IPS-15b (cell line): ENCODE data around the gene MAN2B2.

Experiments used
- H3K27me3 ChIP-seq: one replicate; pipeline ENCODE4 v1.6.1; 2013; ENCODE audit warnings: low read length; ENCODE audit not compliant: control insufficient read depth, insufficient read depth
- H3K36me3 ChIP-seq: one replicate; pipeline ENCODE4 v1.6.1; 2013; ENCODE audit warnings: low read length; ENCODE audit not compliant: control insufficient read depth, insufficient read depth
- H3K4me1 ChIP-seq: one replicate; pipeline ENCODE4 v1.6.1; 2013; ENCODE audit warnings: mild to moderate bottlenecking, low read length; ENCODE audit not compliant: control insufficient read depth, insufficient read depth
- H3K4me3 ChIP-seq: one replicate; pipeline ENCODE4 v1.5.1; 2013; ENCODE audit warnings: low read depth, low read length
- H3K9ac ChIP-seq: one replicate; pipeline ENCODE4 v1.6.1; 2013; ENCODE audit warnings: low read depth, mild to moderate bottlenecking, low read length
- H3K9me3 ChIP-seq: one replicate; pipeline ENCODE4 v1.6.1; 2013; ENCODE audit warnings: mild to moderate bottlenecking, low read length; ENCODE audit not compliant: control insufficient read depth, insufficient read depth

Gene MAN2B2

GRCh38 chr4:6548201-6548881 is 26.6 kb upstream of the MAN2B2 start:
- Histone ChIP-seq H3K9me3 (no peaks in the 10 kb centered on the region), H3K36me3 (no peaks in the 10 kb centered on the region), H3K27me3 (peaks cover 7% of the 10 kb centered on the region), H3K4me1 (peaks cover 2% of the 10 kb centered on the region), H3K9ac (no peak overlapping the region), H3K4me3 (no peak overlapping the region)

- Histone ChIP-seq H3K36me3 (no peaks in the 10 kb centered on the region), H3K9ac (no peak overlapping the region), H3K4me1 (peaks cover 2% of the 10 kb centered on the region), H3K27me3 (peaks cover 7% of the 10 kb centered on the region), H3K9me3 (no peaks in the 10 kb centered on the region), H3K4me3 (no peak overlapping the region)
Observed at GRCh38 chr4:6548882-6549230, 26.1 kb upstream of the MAN2B2 start.

DNA sequence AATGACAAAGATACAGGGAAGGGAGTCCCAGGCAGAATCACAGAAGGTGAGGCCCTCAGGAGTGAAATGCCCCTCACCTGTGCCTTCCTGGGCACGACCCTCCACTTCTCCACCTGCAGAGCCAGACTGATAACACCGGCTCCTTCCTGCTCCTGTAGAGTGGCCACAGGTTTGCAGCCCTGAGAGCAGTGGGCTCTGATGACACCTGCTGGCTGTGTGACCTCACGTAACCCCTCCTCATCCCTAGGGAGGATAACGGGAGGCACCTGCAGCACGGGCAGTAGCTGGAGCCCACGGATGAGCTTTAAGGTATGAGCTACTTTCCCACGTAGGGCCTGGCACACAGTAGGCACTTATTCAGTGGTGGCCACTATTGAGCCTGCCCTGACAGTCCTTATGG is 25.5 kb upstream of the MAN2B2 start:
- Histone ChIP-seq H3K4me1 (peaks cover 2% of the 10 kb centered on the region), H3K36me3 (no peaks in the 10 kb centered on the region), H3K9me3 (no peaks in the 10 kb centered on the region), H3K27me3 (peaks cover 7% of the 10 kb centered on the region), H3K9ac (no peak overlapping the region), H3K4me3 (no peak overlapping the region)

GRCh38 chr4:6549890-6550620 is 24.9 kb upstream of the MAN2B2 start:
- Histone ChIP-seq H3K4me3 (no peak overlapping the region), H3K9ac (no peak overlapping the region), H3K27me3 (peaks cover 7% of the 10 kb centered on the region), H3K36me3 (no peaks in the 10 kb centered on the region), H3K4me1 (peaks cover 2% of the 10 kb centered on the region), H3K9me3 (no peaks in the 10 kb centered on the region)

DNA sequence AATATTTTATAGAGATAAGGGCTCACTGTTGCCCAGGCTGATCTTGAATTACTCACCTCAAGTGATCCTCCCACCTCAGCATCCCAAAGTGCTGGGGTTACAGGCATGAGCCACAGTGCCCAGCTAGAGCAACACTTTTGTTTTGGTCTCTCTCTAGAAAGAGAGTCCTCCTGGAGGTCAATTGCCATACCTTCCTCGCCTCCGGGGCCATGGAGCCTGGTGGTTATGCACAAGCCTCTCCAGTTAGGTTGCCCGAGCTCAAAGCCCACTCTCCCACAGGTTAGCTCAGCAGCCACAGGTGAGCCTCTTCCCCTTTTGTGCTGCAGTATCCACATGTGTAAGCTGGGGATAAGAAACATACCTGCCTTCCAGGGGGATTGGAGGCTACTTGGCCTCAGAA is 24.2 kb upstream of the MAN2B2 start:
- H3K9ac ChIP-seq, result no peak overlapping the region
- H3K27me3 ChIP-seq, result peaks cover 7% of the 10 kb centered on the region
- no peaks in the 10 kb centered on the region for H3K9me3 ChIP-seq
- H3K4me3 ChIP-seq, result no peak overlapping the region
- no peaks in the 10 kb centered on the region for H3K36me3 ChIP-seq
- H3K4me1 ChIP-seq, result peaks cover 2% of the 10 kb centered on the region

GRCh38 chr4:6551660-6552059 is 23.3 kb upstream of the MAN2B2 start:
- Histone ChIP-seq H3K36me3 (no peaks in the 10 kb centered on the region), H3K4me3 (no peak overlapping the region), H3K9me3 (no peaks in the 10 kb centered on the region), H3K9ac (no peak overlapping the region), H3K27me3 (peaks cover 13% of the 10 kb centered on the region), H3K4me1 (peaks cover 2% of the 10 kb centered on the region)

DNA sequence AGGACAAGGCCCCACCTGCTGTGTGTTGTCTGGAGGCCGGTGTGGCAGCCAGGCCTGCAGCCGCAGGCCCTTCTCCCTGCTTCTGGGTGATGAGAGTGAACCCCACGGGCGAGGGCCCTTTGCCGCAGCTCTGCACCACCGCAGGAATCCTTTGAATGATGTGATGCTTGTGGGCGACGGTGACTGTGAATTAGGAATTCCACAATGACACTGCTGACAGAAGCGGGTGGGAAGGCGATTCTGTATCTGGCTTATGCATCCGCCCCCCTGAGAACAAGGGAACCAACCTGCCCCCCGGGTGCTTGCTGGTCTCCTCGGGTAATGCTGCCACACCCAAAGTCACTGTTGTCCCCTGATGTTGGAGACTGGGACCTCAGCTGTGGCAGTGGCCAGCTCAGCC is 19.5 kb upstream of the MAN2B2 start:
- H3K9ac ChIP-seq, result no peak overlapping the region
- peaks cover 38% of the 10 kb centered on the region for H3K27me3 ChIP-seq
- H3K36me3 ChIP-seq, result no peaks in the 10 kb centered on the region
- H3K4me3 ChIP-seq, result no peak overlapping the region
- no peaks in the 10 kb centered on the region for H3K9me3 ChIP-seq
- H3K4me1 ChIP-seq, result no peaks in the 10 kb centered on the region

GRCh38 chr4:6556263-6556662 is 18.7 kb upstream of the MAN2B2 start:
- H3K4me3 ChIP-seq, result no peak overlapping the region
- peaks cover 43% of the 10 kb centered on the region for H3K27me3 ChIP-seq
- no peaks in the 10 kb centered on the region for H3K4me1 ChIP-seq
- H3K36me3 ChIP-seq, result no peaks in the 10 kb centered on the region
- H3K9ac ChIP-seq, result no peak overlapping the region
- H3K9me3 ChIP-seq, result no peaks in the 10 kb centered on the region

DNA sequence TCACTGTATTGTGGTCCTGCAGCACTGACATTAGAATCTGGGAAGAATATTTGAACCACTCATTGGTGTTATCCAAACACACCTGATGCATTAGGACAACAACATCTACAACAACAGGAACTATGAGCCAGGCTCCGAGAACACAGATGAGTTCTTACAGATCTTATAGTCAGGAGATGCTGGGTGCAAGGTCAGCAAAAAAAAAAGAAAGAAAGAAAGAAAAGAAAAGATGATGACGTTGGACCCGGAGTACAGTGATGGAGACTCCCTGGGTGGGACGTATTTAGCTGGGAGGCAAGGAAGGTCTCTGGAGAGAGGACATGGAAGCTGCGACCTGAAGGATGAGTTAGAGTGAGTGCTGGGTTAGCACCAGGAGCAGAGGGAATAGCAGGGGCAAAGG is 17.8 kb upstream of the MAN2B2 start:
- Histone ChIP-seq H3K4me3 (no peak overlapping the region), H3K36me3 (no peaks in the 10 kb centered on the region), H3K9me3 (no peaks in the 10 kb centered on the region), H3K9ac (no peak overlapping the region), H3K4me1 (peaks cover 3% of the 10 kb centered on the region), H3K27me3 (peaks cover 52% of the 10 kb centered on the region)

GRCh38 chr4:6557856-6558255 is 17.1 kb upstream of the MAN2B2 start:
- peaks cover 59% of the 10 kb centered on the region for H3K27me3 ChIP-seq
- H3K9me3 ChIP-seq, result no peaks in the 10 kb centered on the region
- H3K9ac ChIP-seq, result no peak overlapping the region
- no peaks in the 10 kb centered on the region for H3K36me3 ChIP-seq
- no peak overlapping the region for H3K4me3 ChIP-seq
- peaks cover 3% of the 10 kb centered on the region for H3K4me1 ChIP-seq

GRCh38 chr4:6560416-6561172 is 14.4 kb upstream of the MAN2B2 start:
- Histone ChIP-seq H3K4me1 (peaks cover 3% of the 10 kb centered on the region), H3K9ac (no peak overlapping the region), H3K27me3 (peaks cover 81% of the 10 kb centered on the region), H3K4me3 (no peak overlapping the region), H3K36me3 (no peaks in the 10 kb centered on the region), H3K9me3 (no peaks in the 10 kb centered on the region)

DNA sequence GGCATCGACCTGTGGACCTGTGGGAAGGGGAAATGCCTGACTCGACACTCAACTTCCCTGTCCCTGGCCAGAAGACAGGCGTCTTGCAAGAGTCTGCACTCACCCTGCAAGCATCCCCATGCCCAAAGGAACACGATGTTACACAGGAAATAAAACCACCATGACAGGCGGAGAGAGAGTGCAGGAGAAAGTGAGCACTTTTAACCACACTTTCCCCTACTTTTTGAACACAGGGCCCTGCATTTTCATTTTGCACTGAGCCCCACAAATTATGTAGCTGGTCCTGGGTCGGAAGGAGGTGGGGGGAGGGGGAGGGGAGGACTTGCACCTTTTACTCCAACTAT is 13.8 kb upstream of the MAN2B2 start:
- H3K9ac ChIP-seq, result no peak overlapping the region
- H3K9me3 ChIP-seq, result no peaks in the 10 kb centered on the region
- H3K4me3 ChIP-seq, result no peak overlapping the region
- H3K27me3 ChIP-seq, result peaks cover 84% of the 10 kb centered on the region
- H3K4me1 ChIP-seq, result peaks cover 3% of the 10 kb centered on the region
- H3K36me3 ChIP-seq, result no peaks in the 10 kb centered on the region
